PC-3 (cell line): ENCODE results near the gene SPHK2. TPM values are rescaled to one million over a fixed set of nuclear protein-coding genes. Genes with fewer than 3 reads are reported as not detected.
"Not testable (repeated sequence)": the region's sequence is repeated elsewhere in the genome, so short reads cannot be mapped to it uniquely, and the experiment has no call there.

ENCODE experiments used
- ATAC-seq: fragments of 200-7000 bp; cut with Tn5 transposase; 2 replicates; pipeline ENCODE4 v1.9.1; 2020; ENCODE audit warnings: mild to moderate bottlenecking, moderate library complexity
- BruUV-seq: library from RNA; stranded (reverse); fragments of 400-500 nt; replicated peaks from 2 replicates; lab custom pipeline; 2021; lab: Mats Ljungman, UMichigan
- CTCF ChIA-PET: fragments of 300-600 bp; sonication (Branson Sonifier 250); formaldehyde crosslinking; loops from one replicate; lab custom pipeline; 2022; ENCODE audit warnings: antibody characterized with exemption; lab: Charles Lee
- POLR2A ChIA-PET: fragments of 300-600 bp; sonication (Branson Sonifier 250); formaldehyde crosslinking; loops from one replicate; lab custom pipeline; 2022; ENCODE audit warnings: antibody characterized with exemption; ENCODE audit not compliant: unreplicated experiment; lab: Charles Lee
- DNase-seq: peaks from one replicate; pipeline ENCODE4 v3.0.0-alpha.2; 2015
- H2AFZ ChIP-seq: fragments of 300-600 bp; sonication (generic); 2 replicates; pipeline ENCODE4 v1.6.0; 2016; ENCODE audit warnings: antibody characterized with exemption, low read length
- H3F3A ChIP-seq: fragments of 300-600 bp; sonication (generic); one replicate; pipeline ENCODE4 v1.6.0; 2017; ENCODE audit warnings: antibody characterized with exemption, low read length, control low read depth, mild to moderate bottlenecking; ENCODE audit not compliant: unreplicated experiment
- H3K27ac ChIP-seq: fragments of 300-600 bp; sonication (generic); 2 replicates; pipeline ENCODE4 v1.5.1; 2016; ENCODE audit warnings: mild to moderate bottlenecking, low read length
- H3K27me3 ChIP-seq: fragments of 300-600 bp; sonication (generic); 2 replicates; pipeline ENCODE4 v1.6.1; 2016; ENCODE audit warnings: low read length, mixed read lengths
- H3K36me3 ChIP-seq: fragments of 300-600 bp; sonication (generic); 2 replicates; pipeline ENCODE4 v1.6.1; 2016; ENCODE audit warnings: low read depth, mixed run types, low read length, mixed read lengths
- H3K4me1 ChIP-seq: fragments of 300-600 bp; sonication (generic); 2 replicates; pipeline ENCODE4 v1.5.1; 2016; ENCODE audit warnings: low read length; ENCODE audit not compliant: insufficient read depth
- H3K4me2 ChIP-seq: fragments of 300-600 bp; sonication (generic); 2 replicates; pipeline ENCODE4 v1.6.0; 2016; ENCODE audit warnings: low read length
- H3K4me3 ChIP-seq: fragments of 300-600 bp; sonication (generic); 2 replicates; pipeline ENCODE4 v1.5.1; 2016; ENCODE audit warnings: mild to moderate bottlenecking, low read length, mixed read lengths
- H3K79me2 ChIP-seq: fragments of 300-600 bp; sonication (generic); 2 replicates; pipeline ENCODE4 v1.6.1; 2017; ENCODE audit warnings: low read length, mixed read lengths
- H3K9ac ChIP-seq: fragments of 300-600 bp; sonication (generic); 2 replicates; pipeline ENCODE4 v1.6.0; 2016; ENCODE audit warnings: mild to moderate bottlenecking, low read length
- H3K9me2 ChIP-seq: fragments of 300-600 bp; sonication (generic); replicated peaks from 2 replicates; pipeline ENCODE4 v1.6.1; 2016; ENCODE audit warnings: mixed run types, low read length, mixed read lengths
- H3K9me3 ChIP-seq: fragments of 300-600 bp; sonication (generic); 2 replicates; pipeline ENCODE4 v1.6.1; 2016; ENCODE audit warnings: low read length, mixed read lengths
- H4K20me1 ChIP-seq: fragments of 300-600 bp; sonication (generic); 2 replicates; pipeline ENCODE4 v1.6.1; 2016; ENCODE audit warnings: low read length, mixed read lengths
- CTCF ChIP-seq: fragments of 300-600 bp; sonication (generic); conservative IDR thresholded peaks from 2 replicates; pipeline ENCODE4 v1.5.1; 2017; ENCODE audit warnings: antibody characterized with exemption, low read depth, mild to moderate bottlenecking, low read length
- EZH2 ChIP-seq: fragments of 300-600 bp; sonication (generic); IDR thresholded peaks from one replicate; pipeline ENCODE4 v1.6.1; 2017; ENCODE audit warnings: antibody characterized with exemption, mild to moderate bottlenecking, low read length; ENCODE audit not compliant: unreplicated experiment
- EZH2phosphoT487 ChIP-seq: fragments of 300-600 bp; sonication (generic); IDR thresholded peaks from 2 replicates; pipeline ENCODE4 v1.6.1; 2018; ENCODE audit warnings: mild to moderate bottlenecking, antibody characterized with exemption, low read length, borderline replicate concordance
- intact Hi-C: fragments of 100-400 bp; cut with micrococcal nuclease; formaldehyde crosslinking; loops from 2 replicates; pipeline ENCODE4 v1.9.0; 2023
- total RNA-seq: library from RNA; depleted of rRNA; stranded (reverse); fragments of >200 nt; gene quantifications from 2 replicates; pipeline ENCODE4 v1.2.3, GENCODE V29; 2014

The SPHK2 gene
- total RNA-seq, 1 experiment from 2014 or later: 8.5 TPM

GRCh38 chr19:48630296-48631063 is 11.2 kb downstream of the SPHK2 start:
- Histone ChIP-seq H3K4me2 (no peak overlapping the region), H3K27me3 (no peaks in the 10 kb centered on the region), H3K4me3 (no peak overlapping the region), H2AFZ (no peak overlapping the region), H4K20me1 (no peaks in the 10 kb centered on the region), H3K27ac (no peak overlapping the region), H3K9me3 (no peaks in the 10 kb centered on the region), H3F3A (peaks cover 3% of the 10 kb centered on the region), H3K9me2 (no peaks in the 10 kb centered on the region), H3K36me3 (no peaks in the 10 kb centered on the region), H3K4me1 (peaks cover 15% of the 10 kb centered on the region), H3K9ac (no peak overlapping the region), H3K79me2 (no peaks in the 10 kb centered on the region)
- POLR2A ChIA-PET: no interaction called here
- no peak for ATAC-seq
- no TSS peak for BruUV-seq
- no peak for DNase-seq
- intact Hi-C loops: no loop called here
- CTCF ChIA-PET: no interaction called here
- TF ChIP-seq EZH2phosphoT487 (no peak), EZH2 (no peak), CTCF (no peak)

GRCh38 chr19:48631225-48631624 is 11.9 kb downstream of the SPHK2 start:
- peaks cover 15% of the 10 kb centered on the region for H3K4me1 ChIP-seq
- CTCF ChIA-PET: no interaction called here
- intact Hi-C loops: no loop called here

GRCh38 chr19:48632286-48632685 is 13.0 kb downstream of the SPHK2 start:
- ATAC-seq, H3K9me3 ChIP-seq, H3K27me3 ChIP-seq, H2AFZ ChIP-seq, H3K36me3 ChIP-seq, intact Hi-C loops, H4K20me1 ChIP-seq, DNase-seq, H3K9me2 ChIP-seq, H3K9ac ChIP-seq, H3K4me2 ChIP-seq, H3K79me2 ChIP-seq, H3K27ac ChIP-seq, H3K4me3 ChIP-seq, H3F3A ChIP-seq, BruUV-seq, CTCF ChIA-PET: not testable (repeated sequence)
- peaks cover 20% of the 10 kb centered on the region for H3K4me1 ChIP-seq
- POLR2A ChIA-PET: interaction anchor here (0.7 kb wide), 1 partner anchor 13 kb away, joined by 5 read pairs; the partner anchor contains the start of gene SPHK2

More at GRCh38 chr19:48631225-48631624, 11.9 kb downstream of the SPHK2 start:
- ATAC-seq (no peak), DNase-seq (no peak)
- H2AFZ ChIP-seq: no peak overlapping the region
- H4K20me1 ChIP-seq: no peaks in the 10 kb centered on the region
- H3K9ac ChIP-seq: no peak overlapping the region
- no TSS peak for BruUV-seq
- no peaks in the 10 kb centered on the region for H3K36me3 ChIP-seq
- H3K4me2 ChIP-seq: no peak overlapping the region
- no peaks in the 10 kb centered on the region for H3K9me3 ChIP-seq
- POLR2A ChIA-PET: no interaction called here
- no peaks in the 10 kb centered on the region for H3K27me3 ChIP-seq
- H3K79me2 ChIP-seq: no peaks in the 10 kb centered on the region
- H3F3A ChIP-seq: peaks cover 3% of the 10 kb centered on the region
- H3K4me3 ChIP-seq: no peak overlapping the region
- no peaks in the 10 kb centered on the region for H3K9me2 ChIP-seq
- TF ChIP-seq CTCF: no peak
- TF ChIP-seq EZH2: no peak
- no peak for TF ChIP-seq EZH2phosphoT487
- no peak overlapping the region for H3K27ac ChIP-seq
